Chondrocyte (in vitro differentiated cells): ENCODE measurements around the gene MTURN. TPM values are rescaled to one million over a fixed set of nuclear protein-coding genes. Genes with fewer than 3 reads are reported as not detected.
"Not testable (repeated sequence)": the region's sequence is repeated elsewhere in the genome, so short reads cannot be mapped to it uniquely, and the experiment has no call there.

Source experiments
- DNase-seq: peaks from one replicate; pipeline ENCODE4 v3.0.0; 2021; ENCODE audit warnings: mixed read lengths, low spot score
- H3K27ac Mint-ChIP-seq: one replicate; pipeline ENCODE4 v1.8.0; 2021; ENCODE audit warnings: mild to moderate bottlenecking, moderate library complexity, mixed read lengths; ENCODE audit not compliant: unreplicated experiment
- H3K27me3 Mint-ChIP-seq: 2 replicates; pipeline ENCODE4 v1.8.0; 2021; ENCODE audit warnings: low read depth, mixed read lengths
- H3K36me3 Mint-ChIP-seq: 2 replicates; pipeline ENCODE4 v1.8.0; 2021; ENCODE audit warnings: low read depth, mixed read lengths
- H3K4me1 Mint-ChIP-seq: 2 replicates; pipeline ENCODE4 v1.8.0; 2021; ENCODE audit warnings: low read depth, mild to moderate bottlenecking, mixed read lengths
- H3K4me3 Mint-ChIP-seq: one replicate; pipeline ENCODE4 v1.8.0; 2021; ENCODE audit warnings: mild to moderate bottlenecking, moderate library complexity, mixed read lengths; ENCODE audit not compliant: unreplicated experiment
- H3K9me3 Mint-ChIP-seq: 2 replicates; pipeline ENCODE4 v1.8.0; 2021; ENCODE audit warnings: low read depth, mixed read lengths
- CTCF ChIP-seq: fragments of 200-600 bp; sonication (generic); IDR thresholded peaks from 2 replicates; pipeline ENCODE4 v1.5.0; 2021; ENCODE audit warnings: antibody characterized with exemption, mild to moderate bottlenecking, moderate library complexity
- total RNA-seq: library from RNA; stranded (reverse); gene quantifications from 3 replicates; pipeline ENCODE4 v1.2.1, GENCODE V29; 2021

The MTURN gene
- total RNA-seq, 1 donor from 2014 or later = 15.7 TPM

DNA sequence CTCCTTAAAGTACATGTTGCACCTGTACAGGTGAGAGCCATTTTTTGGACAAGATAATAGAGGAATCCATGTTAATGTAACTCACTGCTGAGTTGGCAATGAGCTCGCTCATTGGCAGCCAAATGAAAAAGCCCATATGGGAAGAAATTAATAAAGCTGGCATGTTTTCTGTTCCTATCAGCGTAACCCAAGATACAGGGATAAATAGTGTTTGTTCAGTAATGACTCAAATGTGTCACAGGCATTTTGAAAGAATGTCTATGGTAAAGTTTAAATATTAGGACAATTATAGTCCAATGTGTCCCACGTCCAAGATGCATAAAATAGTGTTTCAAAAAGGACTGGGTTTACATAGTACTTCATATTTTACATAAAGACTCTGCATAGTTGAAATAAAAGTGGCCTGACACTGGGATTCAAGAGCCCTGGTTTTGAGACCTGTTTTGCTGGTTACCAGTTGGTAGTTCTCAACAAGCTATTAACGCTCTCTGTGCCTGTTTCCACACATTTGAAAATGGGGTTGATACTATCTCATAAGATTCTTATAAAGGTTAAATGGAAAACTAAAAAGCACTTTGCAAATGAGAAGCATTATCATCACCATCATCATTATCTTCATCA lies 49.1 kb downstream of the MTURN start:
- Mint-ChIP-seq H3K36me3 (no peaks in the 10 kb centered on the region), H3K9me3 (no peaks in the 10 kb centered on the region), H3K4me3 (no peak overlapping the region), H3K4me1 (peaks cover 4% of the 10 kb centered on the region), H3K27ac (no peak overlapping the region), H3K27me3 (no peaks in the 10 kb centered on the region)
- no peak for TF ChIP-seq CTCF
- no peak for DNase-seq

GRCh38 chr7:30184791-30185487 lies 50.2 kb downstream of the MTURN start:
- no peak overlapping the region for H3K4me3 Mint-ChIP-seq
- H3K9me3 Mint-ChIP-seq = no peaks in the 10 kb centered on the region
- H3K36me3 Mint-ChIP-seq = no peaks in the 10 kb centered on the region
- no peak for TF ChIP-seq CTCF
- DNase-seq = no peak
- peaks cover 4% of the 10 kb centered on the region for H3K4me1 Mint-ChIP-seq
- no peaks in the 10 kb centered on the region for H3K27me3 Mint-ChIP-seq
- no peak overlapping the region for H3K27ac Mint-ChIP-seq

- peaks cover 4% of the 10 kb centered on the region for H3K4me1 Mint-ChIP-seq
- H3K27ac Mint-ChIP-seq = no peak overlapping the region
- H3K36me3 Mint-ChIP-seq = no peaks in the 10 kb centered on the region
- H3K4me3 Mint-ChIP-seq = no peak overlapping the region
- no peak for TF ChIP-seq CTCF
- no peaks in the 10 kb centered on the region for H3K27me3 Mint-ChIP-seq
- H3K9me3 Mint-ChIP-seq = no peaks in the 10 kb centered on the region
- no peak for DNase-seq
These were observed 50.7 kb downstream of the MTURN start for GRCh38 chr7:30185496-30185895.

DNA sequence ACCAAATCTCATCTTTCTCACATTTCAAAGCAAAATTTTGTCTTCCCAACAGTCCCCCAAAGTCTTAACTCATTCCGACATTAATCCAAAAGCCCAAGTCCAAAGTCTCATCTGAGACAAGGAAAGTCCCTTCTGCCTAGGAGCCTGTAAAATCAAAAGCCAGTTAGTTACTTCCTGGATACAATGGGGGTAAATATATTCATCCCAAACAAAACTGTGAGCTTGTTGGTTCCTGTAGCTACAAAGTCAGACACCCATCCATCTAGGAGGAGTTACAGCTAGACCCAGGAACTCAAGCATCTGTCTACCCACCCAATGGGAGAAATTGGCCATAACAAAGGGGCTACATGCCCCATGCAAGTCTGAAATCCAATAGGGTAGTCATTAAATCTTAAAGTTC lies 51.9 kb downstream of the MTURN start:
- Mint-ChIP-seq H3K9me3 (no peaks in the 10 kb centered on the region), H3K36me3 (peaks cover 2% of the 10 kb centered on the region), H3K4me1 (peaks cover 4% of the 10 kb centered on the region), H3K27ac (no peak overlapping the region), H3K27me3 (no peaks in the 10 kb centered on the region), H3K4me3 (no peak overlapping the region)
- TF ChIP-seq CTCF = no peak
- DNase-seq = no peak

DNA sequence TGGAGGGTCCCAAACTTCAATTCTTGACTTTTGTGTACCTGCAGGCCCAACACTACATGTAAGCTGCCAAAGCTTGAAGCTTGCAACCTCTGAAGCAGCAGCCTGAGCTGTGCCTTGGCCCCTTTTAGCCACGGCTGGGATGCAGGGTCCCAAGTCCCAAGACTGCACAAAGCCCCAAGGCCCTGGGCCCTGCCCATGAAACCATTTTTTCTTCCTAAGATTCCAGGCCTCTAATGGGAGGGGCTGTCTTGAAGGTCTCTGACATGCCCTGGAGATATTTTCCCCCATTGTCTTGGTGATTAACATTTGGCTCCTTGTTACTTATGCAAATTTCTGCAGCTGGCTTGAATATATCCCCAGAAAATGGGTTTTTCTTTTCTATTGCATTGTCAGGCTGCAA lies 52.7 kb downstream of the MTURN start:
- H3K27ac Mint-ChIP-seq = no peak overlapping the region

GRCh38 chr7:30188381-30188780 lies 53.6 kb downstream of the MTURN start:
- not testable (repeated sequence) for DNase-seq, H3K9me3 Mint-ChIP-seq, H3K4me1 Mint-ChIP-seq, H3K36me3 Mint-ChIP-seq, H3K27me3 Mint-ChIP-seq, H3K4me3 Mint-ChIP-seq, H3K27ac Mint-ChIP-seq

More for the DNA sequence above, 52.7 kb downstream of the MTURN start:
- no peak for TF ChIP-seq CTCF
- Mint-ChIP-seq H3K4me1 (peaks cover 4% of the 10 kb centered on the region), H3K36me3 (peaks cover 2% of the 10 kb centered on the region), H3K27me3 (no peaks in the 10 kb centered on the region), H3K4me3 (no peak overlapping the region), H3K9me3 (no peaks in the 10 kb centered on the region)
- no peak for DNase-seq
